Naive B cell (primary cell): ENCODE data around the gene TBKBP1. TPM values are rescaled to one million over a fixed set of nuclear protein-coding genes. Genes with fewer than 3 reads are reported as not detected.

Experiments used
- ATAC-seq, 2 donors: fragments of 150-1000 bp; cut with Tn5 transposase; 2 replicates each; pipeline ENCODE4 v1.10.0; 2021; ENCODE audit warnings: low read depth in 2 of 2, mild to moderate bottlenecking in 2 of 2, moderate library complexity in 2 of 2
- DNase-seq: peaks from one replicate; pipeline ENCODE4 v3.0.0; 2022
- H3K27ac Mint-ChIP-seq, 6 donors: one replicate each; pipeline ENCODE4 v1.8.0; 2020 to 2022; ENCODE audit warnings: mild to moderate bottlenecking in 6 of 6, mixed read lengths in 6 of 6, moderate library complexity in 5 of 6, inconsistent platforms in 2 of 6
- H3K27me3 Mint-ChIP-seq, 3 donors: one replicate each; pipeline ENCODE4 v1.8.0; 2021 to 2022; ENCODE audit warnings: mixed read lengths in 3 of 3, mild to moderate bottlenecking in 1 of 3
- H3K36me3 Mint-ChIP-seq, 2 donors: one replicate each; pipeline ENCODE4 v1.8.0; 2020 to 2022; ENCODE audit warnings: mixed read lengths in 2 of 2, inconsistent platforms in 1 of 2, mild to moderate bottlenecking in 1 of 2
- H3K4me1 Mint-ChIP-seq, 3 donors: one replicate each; pipeline ENCODE4 v1.8.0; 2020 to 2022; ENCODE audit warnings: mixed read lengths in 3 of 3, inconsistent platforms in 1 of 3, mild to moderate bottlenecking in 1 of 3, moderate library complexity in 1 of 3
- H3K4me3 Mint-ChIP-seq, 8 donors: one replicate each; pipeline ENCODE4 v1.8.0; 2020 to 2022; ENCODE audit warnings: mild to moderate bottlenecking in 8 of 8, mixed read lengths in 8 of 8, moderate library complexity in 8 of 8, inconsistent platforms in 2 of 8
- H3K9me3 Mint-ChIP-seq, 7 donors: one replicate each; pipeline ENCODE4 v1.8.0; 2020 to 2022; ENCODE audit warnings: mixed read lengths in 7 of 7, mild to moderate bottlenecking in 5 of 7, inconsistent platforms in 2 of 7, moderate library complexity in 1 of 7
- polyA plus RNA-seq, 6 donors: library from polyadenylated mRNA; unstranded; fragments of 300-500 nt; fragmentation: Illumina TruSeq; gene quantifications; one replicate each; pipeline ENCODE4 v1.2.3, GENCODE V29; 2021; ENCODE audit warnings: low read depth in 6 of 6

The TBKBP1 gene
- polyA plus RNA-seq, 6 donors from 2014 or later = 0.09 to 0.97 (median 0.24) TPM; not detected in 2

- Mint-ChIP-seq H3K27me3 (no peaks in the 10 kb centered on the region), H3K27ac (peak overlapping the region in 2 of 6 donors; percentile 10 to 74), H3K9me3 (no peaks in the 10 kb centered on the region), H3K36me3 (no peaks in the 10 kb centered on the region), H3K4me3 (peak overlapping the region in 7 of 8 donors; percentile 9 to 94 (median 52)), H3K4me1 (peaks cover 47 to 51% (median 50%) of the 10 kb centered on the region in 3 donors)
- DNase-seq (no peak), ATAC-seq (no peak)
Observed at GRCh38 chr17:47696717-47697642, 3.0 kb downstream of the TBKBP1 start.

GRCh38 chr17:47697906-47698711 is 4.1 kb downstream of the TBKBP1 start:
- DNase-seq = no peak
- no peaks in the 10 kb centered on the region for H3K9me3 Mint-ChIP-seq
- no peaks in the 10 kb centered on the region for H3K36me3 Mint-ChIP-seq
- H3K27ac Mint-ChIP-seq = peak overlapping the region in 2 of 6 donors; percentile 14 to 72
- peak overlapping the region in 1 of 8 donors; percentile 39 for H3K4me3 Mint-ChIP-seq
- ATAC-seq = no peak
- H3K4me1 Mint-ChIP-seq = peaks cover 46 to 50% (median 48%) of the 10 kb centered on the region in 3 donors
- H3K27me3 Mint-ChIP-seq = no peaks in the 10 kb centered on the region

GRCh38 chr17:47698749-47699535 is 5.0 kb downstream of the TBKBP1 start:
- DNase-seq (peak; percentile 62), ATAC-seq (peak; percentile 28 to 44)
- Mint-ChIP-seq H3K27me3 (no peaks in the 10 kb centered on the region), H3K9me3 (no peaks in the 10 kb centered on the region), H3K4me3 (peak overlapping the region in 2 of 8 donors; percentile 0 to 13), H3K4me1 (peaks cover 48 to 52% (median 52%) of the 10 kb centered on the region in 3 donors), H3K36me3 (no peaks in the 10 kb centered on the region), H3K27ac (peak overlapping the region in 5 of 6 donors; percentile 14 to 72 (median 46))

GRCh38 chr17:47699536-47699840 is 5.5 kb downstream of the TBKBP1 start:
- no peaks in the 10 kb centered on the region for H3K36me3 Mint-ChIP-seq
- H3K9me3 Mint-ChIP-seq = no peaks in the 10 kb centered on the region
- DNase-seq (no peak), ATAC-seq (no peak)
- no peaks in the 10 kb centered on the region for H3K27me3 Mint-ChIP-seq
- H3K4me1 Mint-ChIP-seq = peaks cover 52 to 58% (median 58%) of the 10 kb centered on the region in 3 donors
- peak overlapping the region in 2 of 8 donors; percentile 2 to 44 for H3K4me3 Mint-ChIP-seq
- peak overlapping the region in 1 of 6 donors; percentile 50 for H3K27ac Mint-ChIP-seq

GRCh38 chr17:47700471-47701449 is 6.8 kb downstream of the TBKBP1 start:
- ATAC-seq (no peak), DNase-seq (no peak)
- peak overlapping the region in 1 of 8 donors; percentile 5 for H3K4me3 Mint-ChIP-seq
- peak overlapping the region in 2 of 6 donors; percentile 69 for H3K27ac Mint-ChIP-seq
- H3K27me3 Mint-ChIP-seq = no peaks in the 10 kb centered on the region
- H3K36me3 Mint-ChIP-seq = no peaks in the 10 kb centered on the region
- H3K4me1 Mint-ChIP-seq = peaks cover 55 to 63% (median 60%) of the 10 kb centered on the region in 3 donors
- no peaks in the 10 kb centered on the region for H3K9me3 Mint-ChIP-seq

- ATAC-seq = no peak
- no peaks in the 10 kb centered on the region for H3K36me3 Mint-ChIP-seq
- peak overlapping the region in 3 of 8 donors; percentile 7 to 57 (median 50) for H3K4me3 Mint-ChIP-seq
- peaks cover 61 to 64% (median 63%) of the 10 kb centered on the region in 3 donors for H3K4me1 Mint-ChIP-seq
- no peaks in the 10 kb centered on the region for H3K9me3 Mint-ChIP-seq
- DNase-seq = no peak
- H3K27ac Mint-ChIP-seq = peak overlapping the region in 2 of 6 donors; percentile 44 to 69
- no peaks in the 10 kb centered on the region for H3K27me3 Mint-ChIP-seq
Observed at GRCh38 chr17:47701608-47702007, 7.6 kb downstream of the TBKBP1 start.

GRCh38 chr17:47702391-47702995 is 8.5 kb downstream of the TBKBP1 start:
- peak overlapping the region in 4 of 6 donors; percentile 32 to 80 (median 46) for H3K27ac Mint-ChIP-seq
- H3K27me3 Mint-ChIP-seq = no peaks in the 10 kb centered on the region
- no peak for DNase-seq

GRCh38 chr17:47703191-47703591 is 9.2 kb downstream of the TBKBP1 start:
- Mint-ChIP-seq H3K27me3 (no peaks in the 10 kb centered on the region), H3K4me3 (peak overlapping the region; percentile 68 to 90 (median 78)), H3K4me1 (peaks cover 65 to 71% (median 68%) of the 10 kb centered on the region in 3 donors), H3K9me3 (no peaks in the 10 kb centered on the region), H3K27ac (peak overlapping the region in 4 of 6 donors; percentile 14 to 86 (median 50)), H3K36me3 (no peaks in the 10 kb centered on the region)
- DNase-seq (peak; percentile 35), ATAC-seq (peak; percentile 52 to 56)

More at GRCh38 chr17:47702391-47702995, 8.5 kb downstream of the TBKBP1 start:
- Mint-ChIP-seq H3K9me3 (no peaks in the 10 kb centered on the region), H3K36me3 (no peaks in the 10 kb centered on the region), H3K4me3 (peak overlapping the region in 7 of 8 donors; percentile 18 to 83 (median 67)), H3K4me1 (peaks cover 65 to 69% (median 66%) of the 10 kb centered on the region in 3 donors)
- ATAC-seq = no peak

GRCh38 chr17:47703671-47704070 is 9.7 kb downstream of the TBKBP1 start:
- ATAC-seq = peak in 1 of 2 donors; percentile 3
- Mint-ChIP-seq H3K4me1 (peaks cover 63 to 68% (median 63%) of the 10 kb centered on the region in 3 donors), H3K27me3 (no peaks in the 10 kb centered on the region), H3K36me3 (no peaks in the 10 kb centered on the region), H3K9me3 (no peaks in the 10 kb centered on the region), H3K27ac (peak overlapping the region in 5 of 6 donors; percentile 14 to 86 (median 42)), H3K4me3 (peak overlapping the region; percentile 68 to 90 (median 78))
- no peak for DNase-seq

GRCh38 chr17:47704116-47704515 is 10.2 kb downstream of the TBKBP1 start:
- Mint-ChIP-seq H3K4me1 (peaks cover 59 to 66% (median 60%) of the 10 kb centered on the region in 3 donors), H3K4me3 (peak overlapping the region; percentile 68 to 90 (median 78)), H3K36me3 (no peaks in the 10 kb centered on the region), H3K9me3 (no peaks in the 10 kb centered on the region), H3K27me3 (no peaks in the 10 kb centered on the region), H3K27ac (peak overlapping the region; percentile 14 to 87 (median 80))
- ATAC-seq (peak; percentile 48 to 67), DNase-seq (peak; percentile 44)

GRCh38 chr17:47704736-47705135 is 10.8 kb downstream of the TBKBP1 start:
- peak overlapping the region in 6 of 8 donors; percentile 31 to 89 (median 76) for H3K4me3 Mint-ChIP-seq
- no peaks in the 10 kb centered on the region for H3K9me3 Mint-ChIP-seq

More at GRCh38 chr17:47704736-47705135, 10.8 kb downstream of the TBKBP1 start:
- Mint-ChIP-seq H3K36me3 (no peaks in the 10 kb centered on the region), H3K27me3 (no peaks in the 10 kb centered on the region), H3K4me1 (peaks cover 59 to 65% (median 60%) of the 10 kb centered on the region in 3 donors), H3K27ac (peak overlapping the region in 2 of 6 donors; percentile 83 to 86)
- no peak for DNase-seq
- ATAC-seq = no peak
